VCaP (cell line): ENCODE data around the gene CARD6.
"Not testable (repeated sequence)": the region's sequence is repeated elsewhere in the genome, so short reads cannot be mapped to it uniquely, and the experiment has no call there.

Source experiments
- H3K27ac ChIP-seq: fragments of 450-650 bp; 2 replicates; pipeline ENCODE4 v1.5.1; 2017
- TF ChIP-seq, protein P1 (sequence below): fragments of 450-650 bp; conservative IDR thresholded peaks from 2 replicates; pipeline ENCODE4 v1.5.1; 2017; ENCODE audit warnings: mild to moderate bottlenecking, moderate library complexity

Gene CARD6

DNA sequence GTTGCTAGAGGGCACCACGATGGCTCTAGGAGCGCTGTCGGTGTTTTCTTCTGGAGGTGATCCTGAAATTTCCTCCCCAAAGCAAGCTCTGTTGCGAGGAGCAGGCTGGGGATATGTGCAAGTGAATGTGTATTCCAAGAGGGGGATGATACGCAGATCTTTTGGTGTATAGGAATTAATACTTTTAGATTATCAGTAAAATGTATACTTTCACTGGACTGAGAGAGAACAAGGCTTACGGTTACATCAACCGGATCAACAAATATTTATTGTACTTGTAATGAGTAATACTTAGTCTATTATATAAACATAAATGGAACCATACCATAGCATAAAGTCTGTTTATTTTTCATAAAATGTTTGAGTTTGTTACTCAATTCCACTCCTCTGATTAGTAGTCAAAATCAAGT is 42.4 kb upstream of the CARD6 start:
- H3K27ac ChIP-seq: peak overlapping the region; percentile 97
- TF ChIP-seq, protein P1, sequence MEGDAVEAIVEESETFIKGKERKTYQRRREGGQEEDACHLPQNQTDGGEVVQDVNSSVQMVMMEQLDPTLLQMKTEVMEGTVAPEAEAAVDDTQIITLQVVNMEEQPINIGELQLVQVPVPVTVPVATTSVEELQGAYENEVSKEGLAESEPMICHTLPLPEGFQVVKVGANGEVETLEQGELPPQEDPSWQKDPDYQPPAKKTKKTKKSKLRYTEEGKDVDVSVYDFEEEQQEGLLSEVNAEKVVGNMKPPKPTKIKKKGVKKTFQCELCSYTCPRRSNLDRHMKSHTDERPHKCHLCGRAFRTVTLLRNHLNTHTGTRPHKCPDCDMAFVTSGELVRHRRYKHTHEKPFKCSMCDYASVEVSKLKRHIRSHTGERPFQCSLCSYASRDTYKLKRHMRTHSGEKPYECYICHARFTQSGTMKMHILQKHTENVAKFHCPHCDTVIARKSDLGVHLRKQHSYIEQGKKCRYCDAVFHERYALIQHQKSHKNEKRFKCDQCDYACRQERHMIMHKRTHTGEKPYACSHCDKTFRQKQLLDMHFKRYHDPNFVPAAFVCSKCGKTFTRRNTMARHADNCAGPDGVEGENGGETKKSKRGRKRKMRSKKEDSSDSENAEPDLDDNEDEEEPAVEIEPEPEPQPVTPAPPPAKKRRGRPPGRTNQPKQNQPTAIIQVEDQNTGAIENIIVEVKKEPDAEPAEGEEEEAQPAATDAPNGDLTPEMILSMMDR: no peak

DNA sequence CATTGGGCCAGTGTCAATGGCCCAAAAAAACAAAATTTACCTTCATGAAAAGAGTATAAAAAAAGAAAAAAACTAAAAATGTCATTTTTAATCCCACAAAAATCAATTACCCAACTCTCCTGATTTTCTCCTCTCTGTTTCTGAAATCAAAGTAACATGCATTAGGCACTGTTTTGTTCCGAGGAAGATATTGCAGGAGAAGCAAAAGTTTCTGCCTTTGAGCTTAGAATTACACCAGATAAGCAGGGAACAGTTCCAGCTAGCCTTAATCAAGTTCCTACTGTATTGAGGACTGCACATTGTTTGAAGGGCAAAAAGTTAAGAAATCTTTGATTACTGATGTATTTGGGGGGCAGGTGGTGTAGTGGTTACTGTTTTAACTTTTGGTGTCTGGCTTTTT is 41.9 kb upstream of the CARD6 start:
- TF ChIP-seq, protein P1: no peak
- H3K27ac ChIP-seq: peak overlapping the region; percentile 97

DNA sequence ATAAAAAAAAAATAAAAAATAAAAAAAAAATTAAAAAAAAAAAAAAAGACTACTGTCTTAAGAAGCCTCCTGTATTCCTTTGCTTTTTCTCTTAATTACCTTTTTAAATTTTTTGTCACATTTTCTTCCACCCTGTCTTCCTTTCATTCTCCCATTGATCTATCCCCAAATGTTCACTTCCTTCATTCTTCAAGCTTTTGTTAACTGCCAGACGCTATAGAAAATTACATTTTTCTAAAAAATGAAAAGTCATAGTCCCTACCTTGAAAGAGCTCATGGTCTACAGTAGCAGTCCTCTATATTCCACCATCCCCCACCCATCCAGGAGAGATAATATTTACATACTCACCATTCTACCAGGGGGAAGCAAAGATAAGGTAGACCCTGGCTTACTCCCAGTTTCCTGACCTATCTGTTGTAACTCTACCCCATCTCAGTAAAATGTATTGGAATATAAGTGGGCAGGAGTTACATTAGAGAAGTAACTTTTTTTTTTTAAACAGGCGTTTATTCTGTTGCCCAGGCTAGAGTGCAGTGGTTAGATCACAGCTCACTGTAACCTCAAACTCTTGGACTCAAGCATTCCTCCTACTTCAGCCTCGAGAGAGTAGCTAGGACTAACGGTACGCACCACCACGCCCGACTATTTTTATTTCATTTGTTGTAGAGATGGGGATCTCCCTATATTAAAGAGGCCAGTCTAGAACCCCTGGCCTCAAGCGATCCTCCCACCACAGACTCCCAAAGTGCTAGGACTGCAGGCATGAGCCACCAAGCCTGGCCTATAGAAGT is 39.2 kb upstream of the CARD6 start:
- H3K27ac ChIP-seq: no peak overlapping the region
- TF ChIP-seq, protein P1: no peak

DNA sequence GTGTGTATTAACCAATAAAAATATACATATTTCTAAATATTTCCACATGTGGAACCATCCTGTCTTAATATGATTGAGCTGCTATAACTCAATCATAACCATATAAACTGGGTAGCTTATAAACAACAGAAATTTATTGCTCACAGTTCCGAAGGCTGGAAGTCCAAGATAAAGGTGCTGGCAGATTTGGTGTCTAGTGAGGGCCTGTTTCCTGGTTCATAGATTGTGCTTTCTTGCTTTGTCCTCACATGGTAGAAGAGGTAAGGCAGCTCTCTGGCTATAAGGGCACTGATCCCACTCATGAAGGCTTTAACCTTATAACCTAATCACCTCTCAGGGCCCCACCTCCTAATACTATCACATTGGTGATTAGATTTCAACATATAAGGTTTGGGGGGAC is 29.0 kb upstream of the CARD6 start:
- no peak overlapping the region for H3K27ac ChIP-seq
- TF ChIP-seq, protein P1: no peak

DNA sequence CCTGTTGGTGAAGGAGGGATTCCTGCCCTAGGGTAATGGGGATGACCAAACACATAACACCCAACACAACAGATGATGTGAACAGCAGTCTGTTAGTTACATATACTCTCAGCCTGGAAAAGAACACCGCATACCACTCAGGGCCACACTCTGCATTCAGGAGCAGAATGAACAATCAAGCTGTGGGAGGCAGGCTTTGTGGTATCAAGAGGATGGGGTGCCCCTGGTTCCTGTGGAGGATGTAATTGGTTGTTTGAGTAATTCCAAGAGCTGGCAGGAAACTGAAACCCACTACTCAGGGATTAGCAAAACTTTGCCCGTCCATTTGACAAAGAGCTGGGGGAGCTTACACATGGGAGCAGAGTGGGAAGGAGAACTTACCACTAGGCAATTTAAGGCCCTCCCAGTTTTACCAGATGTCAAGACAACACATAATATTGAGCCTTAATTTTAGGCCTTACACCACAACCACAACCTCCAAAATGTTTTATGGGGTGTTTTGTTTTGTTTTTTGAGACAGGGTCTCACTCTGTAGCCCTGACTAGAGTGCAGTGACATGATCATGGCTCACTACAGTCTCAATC is 27.4 kb upstream of the CARD6 start:
- TF ChIP-seq, protein P1: no peak
- no peak overlapping the region for H3K27ac ChIP-seq

DNA sequence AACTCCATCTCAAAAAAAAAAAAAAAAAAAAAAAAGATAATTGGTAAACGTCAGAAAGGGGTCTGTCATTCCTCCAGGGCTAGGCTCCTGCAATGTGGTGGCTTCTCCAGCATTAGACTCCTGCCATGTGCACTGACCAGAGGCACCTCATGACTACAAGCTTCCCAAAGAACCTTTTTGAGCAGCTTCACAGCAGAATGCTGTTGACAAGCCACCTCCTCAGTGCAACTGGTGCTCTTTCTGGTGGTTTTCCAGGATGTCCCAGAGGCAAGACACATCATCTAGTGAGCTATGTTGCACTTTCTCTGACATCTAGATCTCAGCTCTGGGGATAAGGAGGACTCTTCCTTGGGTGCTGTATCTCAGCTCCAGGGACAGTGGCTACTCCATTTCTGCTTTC is 17.7 kb upstream of the CARD6 start:
- TF ChIP-seq, protein P1: no peak
- no peak overlapping the region for H3K27ac ChIP-seq

DNA sequence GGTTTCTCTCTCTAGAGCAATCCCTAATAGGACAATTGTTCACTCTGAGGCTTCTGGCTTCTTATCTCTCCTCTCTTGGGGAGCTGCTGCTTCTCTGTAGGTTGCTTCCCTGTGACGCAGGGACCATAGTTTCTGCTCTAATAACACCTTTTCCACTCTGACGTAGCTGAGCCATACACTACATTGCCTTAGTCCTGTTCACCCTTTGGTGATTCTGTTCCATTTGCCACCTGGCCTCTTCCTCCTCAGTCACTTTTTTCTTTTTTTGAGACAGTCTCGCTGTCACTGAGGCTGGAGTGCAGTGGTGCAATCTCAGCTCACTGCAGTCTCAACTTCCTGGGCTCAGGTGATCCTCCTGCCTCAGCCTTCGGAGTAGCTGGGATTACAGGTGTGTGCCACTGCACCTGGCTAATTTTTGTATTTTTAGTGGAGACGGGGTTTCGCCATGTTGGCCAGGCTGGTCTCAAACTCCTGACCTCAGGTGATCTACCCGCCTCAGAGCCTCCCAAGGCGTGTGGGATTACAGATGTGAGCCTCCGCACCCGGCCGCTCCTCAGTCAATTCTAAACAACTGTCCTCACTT is 15.6 kb upstream of the CARD6 start:
- H3K27ac ChIP-seq: not testable (repeated sequence)
